H4 (cell line): ENCODE results near the gene SHC3. TPM values are rescaled to one million over a fixed set of nuclear protein-coding genes. Genes with fewer than 3 reads are reported as not detected.

ENCODE experiments used
- DNase-seq: peaks from one replicate; pipeline ENCODE4 v3.0.0-alpha.2; 2015; ENCODE audit warnings: low spot score
- total RNA-seq: library from RNA; depleted of rRNA; stranded (reverse); fragments of >200 nt; shearing (Covaris generic); gene quantifications from 2 replicates; pipeline ENCODE4 v1.2.3, GENCODE V29; 2014

The SHC3 gene
- total RNA-seq, 1 experiment from 2014 or later = 1.0 TPM

- DNase-seq = no peak
Measured at GRCh38 chr9:88985616-88986015, 193.0 kb downstream of the SHC3 start.

GRCh38 chr9:88984543-88984883, 194.1 kb downstream of the SHC3 start:
- no peak for DNase-seq

- no peak for DNase-seq
Measured at GRCh38 chr9:88983865-88984542, 194.6 kb downstream of the SHC3 start.

GRCh38 chr9:88980740-88981203, 197.8 kb downstream of the SHC3 start:
- DNase-seq = no peak

GRCh38 chr9:88979791-88980190, 198.8 kb downstream of the SHC3 start:
- DNase-seq = no peak

GRCh38 chr9:88979021-88979420, 199.6 kb downstream of the SHC3 start:
- DNase-seq = no peak

- peak; percentile 39 for DNase-seq
Measured at GRCh38 chr9:88978034-88978433, 200.6 kb downstream of the SHC3 start.

GRCh38 chr9:88976890-88977257, 201.7 kb downstream of the SHC3 start:
- DNase-seq = no peak

- no peak for DNase-seq
Measured at GRCh38 chr9:88975966-88976889, 202.4 kb downstream of the SHC3 start.

- DNase-seq = no peak
Measured at GRCh38 chr9:88974641-88975040, 204.0 kb downstream of the SHC3 start.

GRCh38 chr9:88973281-88974045, 205.2 kb downstream of the SHC3 start:
- DNase-seq = no peak

- DNase-seq = no peak
Measured at GRCh38 chr9:88972401-88972800, 206.2 kb downstream of the SHC3 start.

- no peak for DNase-seq
Measured at GRCh38 chr9:88971131-88971960, 207.3 kb downstream of the SHC3 start.

GRCh38 chr9:88969646-88970373, 208.8 kb downstream of the SHC3 start:
- no peak for DNase-seq

GRCh38 chr9:88968799-88969198, 209.8 kb downstream of the SHC3 start:
- DNase-seq = no peak

GRCh38 chr9:88966894-88967676, 211.5 kb downstream of the SHC3 start:
- no peak for DNase-seq

GRCh38 chr9:88965473-88965872, 213.1 kb downstream of the SHC3 start:
- no peak for DNase-seq

- no peak for DNase-seq
Measured at GRCh38 chr9:88960632-88961031, 218.0 kb downstream of the SHC3 start.

- DNase-seq = no peak
Measured at GRCh38 chr9:88959727-88960469, 218.7 kb downstream of the SHC3 start.
